Upper lobe of left lung (tissue), 6 donors: ENCODE measurements around the gene BANF1. TPM values are rescaled to one million over a fixed set of nuclear protein-coding genes. Genes with fewer than 3 reads are reported as not detected.

Experiments
- ATAC-seq, 2 donors: fragments of 200-7000 bp; cut with Tn5 transposase; one replicate each; pipeline ENCODE4 v1.9.1; 2022; ENCODE audit warnings: mild to moderate bottlenecking in 2 of 2, moderate library complexity in 2 of 2; ENCODE audit not compliant: low FRiP score in 2 of 2
- DNase-seq, 2 donors: peaks; one replicate each; pipeline ENCODE4 v3.0.0-alpha.2; 2019 to 2020
- H3K27ac ChIP-seq, 4 donors: fragments of 200-600 bp; sonication (generic); one replicate each; pipeline ENCODE4 v1.5.1; 2016 to 2019
- H3K27me3 ChIP-seq, 4 donors: fragments of 200-600 bp; sonication (generic); one replicate each; pipeline ENCODE4 v1.5.1; 2017 to 2019
- H3K36me3 ChIP-seq, 4 donors: fragments of 200-600 bp; sonication (generic); one replicate each; pipeline ENCODE4 v1.5.1; 2016 to 2019
- H3K4me1 ChIP-seq, 4 donors: fragments of 200-600 bp; sonication (generic); one replicate each; pipeline ENCODE4 v1.5.1; 2018 to 2019
- H3K4me3 ChIP-seq, 4 donors: fragments of 200-600 bp; sonication (generic); one replicate each; pipeline ENCODE4 v1.5.1; 2017 to 2019; ENCODE audit warnings: mild to moderate bottlenecking in 2 of 4, moderate library complexity in 1 of 4
- H3K9me3 ChIP-seq, 4 donors: fragments of 200-600 bp; sonication (generic); one replicate each; pipeline ENCODE4 v1.5.1; 2018 to 2019
- CTCF ChIP-seq, 6 experiments: fragments of 450-650 bp in 4 of 6; fragments of 200-600 bp in 2 of 6; sonication (generic) in 2 of 6; IDR thresholded peaks; one replicate each; pipeline ENCODE4 v1.5.1; 2016 to 2019; ENCODE audit warnings: antibody characterized with exemption in 6 of 6
- EP300 ChIP-seq, 4 donors: sonication (generic); formaldehyde crosslinking; IDR thresholded peaks; one replicate each; pipeline ENCODE4 v1.5.1; 2017; ENCODE audit warnings: antibody characterized with exemption in 4 of 4, control low read depth in 2 of 4
- POLR2A ChIP-seq, 4 donors: fragments of 450-650 bp; IDR thresholded peaks; one replicate each; pipeline ENCODE4 v1.5.1; 2016 to 2017; ENCODE audit warnings: antibody characterized with exemption in 4 of 4, mild to moderate bottlenecking in 2 of 4
- POLR2AphosphoS5 ChIP-seq, 2 donors: sonication (generic); formaldehyde crosslinking; IDR thresholded peaks; one replicate each; pipeline ENCODE4 v1.5.1; 2017; ENCODE audit warnings: antibody characterized with exemption in 2 of 2
- WGBS, 2 donors: methylation state at CpG; one replicate each; pipeline ENCODE4 v1.1.5; 2017 to 2018; 5-methylcytosine and 5-hydroxymethylcytosine counted together
- total RNA-seq, 6 donors: library from RNA; depleted of rRNA in 4 of 6; stranded (reverse); fragments of >200 nt in 4 of 6; gene quantifications; one replicate each; pipeline versions ENCODE4 v1.1.0 to v1.2.1, GENCODE V29; 2016 to 2021
- donor health status: DM: no; HTN: no; CAD: no; lungs with moderate emphysema.
- donor health status: DM: no; HTN: yes; CAD: no; lungs with severe emphysema.

The BANF1 gene
- total RNA-seq, 6 donors from 2014 or later, result 32.5 to 201 (median 53.8) TPM

- peak; percentile 98 for ATAC-seq
- peaks cover 0 to 3% (median 0%) of the 10 kb centered on the region in 4 donors for H3K36me3 ChIP-seq
- no peaks in the 10 kb centered on the region for H3K9me3 ChIP-seq
- H3K4me1 ChIP-seq, result no peaks in the 10 kb centered on the region
- H3K4me3 ChIP-seq, result no peak overlapping the region
- 22 to 25% methylated on average over 8 to 10 of the region's 10 CpGs for WGBS, 2 donors
- no peak overlapping the region for H3K27ac ChIP-seq
- no peaks in the 10 kb centered on the region for H3K27me3 ChIP-seq
- TF ChIP-seq POLR2A (IDR thresholded peaks at IDR 0.05) (no peak), POLR2AphosphoS5 (IDR thresholded peaks at IDR 0.05) (peak; percentile 5 to 70), CTCF (IDR thresholded peaks at IDR 0.05) (peak; percentile 89 to 98 (median 96)), EP300 (IDR thresholded peaks at IDR 0.05) (no peak)
- peak in 1 of 2 donors; percentile 93 for DNase-seq
Observed at GRCh38 chr11:65988791-65989592, 13.3 kb upstream of the BANF1 start.

- WGBS, 2 donors, result 85 to 92% methylated on average over 5 of the region's 5 CpGs
- Histone ChIP-seq H3K9me3 (no peaks in the 10 kb centered on the region), H3K27me3 (no peaks in the 10 kb centered on the region), H3K27ac (no peak overlapping the region), H3K4me1 (no peaks in the 10 kb centered on the region), H3K36me3 (peaks cover 0 to 9% (median 3%) of the 10 kb centered on the region in 4 donors), H3K4me3 (no peak overlapping the region)
- ATAC-seq, result no peak
- TF ChIP-seq CTCF (IDR thresholded peaks at IDR 0.05) (no peak), POLR2AphosphoS5 (IDR thresholded peaks at IDR 0.05) (no peak), POLR2A (IDR thresholded peaks at IDR 0.05) (no peak), EP300 (IDR thresholded peaks at IDR 0.05) (no peak)
- no peak for DNase-seq
Observed at GRCh38 chr11:65992056-65992455, 10.2 kb upstream of the BANF1 start.

- WGBS, 2 donors, result 85 to 86% methylated on average over 2 of the region's 2 CpGs
- Histone ChIP-seq H3K27ac (no peak overlapping the region), H3K4me3 (no peak overlapping the region), H3K27me3 (no peaks in the 10 kb centered on the region), H3K9me3 (no peaks in the 10 kb centered on the region), H3K4me1 (peaks cover 4 to 16% (median 15%) of the 10 kb centered on the region in 4 donors), H3K36me3 (peaks cover 24 to 40% (median 36%) of the 10 kb centered on the region in 4 donors)
- no peak for ATAC-seq
- no peak for DNase-seq
- TF ChIP-seq CTCF (IDR thresholded peaks at IDR 0.05), result no peak
- TF ChIP-seq POLR2AphosphoS5 (IDR thresholded peaks at IDR 0.05), result no peak
- TF ChIP-seq POLR2A (IDR thresholded peaks at IDR 0.05), result no peak
- no peak for TF ChIP-seq EP300 (IDR thresholded peaks at IDR 0.05)
Observed at GRCh38 chr11:65997286-65997685, 5.0 kb upstream of the BANF1 start.

GRCh38 chr11:66002648-66003225 is 434 bp downstream of the BANF1 start:
- peaks cover 21 to 45% (median 34%) of the 10 kb centered on the region in 4 donors for H3K36me3 ChIP-seq
- H3K4me1 ChIP-seq, result peaks cover 13 to 26% (median 24%) of the 10 kb centered on the region in 4 donors

More at GRCh38 chr11:66002648-66003225, 434 bp downstream of the BANF1 start:
- Histone ChIP-seq H3K4me3 (peak overlapping the region; percentile 47 to 97 (median 76)), H3K27me3 (no peaks in the 10 kb centered on the region), H3K9me3 (no peaks in the 10 kb centered on the region), H3K27ac (peak overlapping the region; percentile 91 to 94 (median 94))
- DNase-seq (peak; percentile 61 to 94), ATAC-seq (peak; percentile 72 to 92)
- TF ChIP-seq EP300 (IDR thresholded peaks at IDR 0.05), result no peak
- peak in 1 of 4 donors; percentile 62 for TF ChIP-seq POLR2A (IDR thresholded peaks at IDR 0.05)
- TF ChIP-seq CTCF (IDR thresholded peaks at IDR 0.05), result peak in 2 of 6 experiments; percentile 23
- TF ChIP-seq POLR2AphosphoS5 (IDR thresholded peaks at IDR 0.05), result no peak
- WGBS, 2 donors, result 0 to 2% methylated on average over 12 to 28 of the region's 40 CpGs
